Testis (tissue), 3 donors: ENCODE measurements around the gene BST2. TPM values are rescaled to one million over a fixed set of nuclear protein-coding genes. Genes with fewer than 3 reads are reported as not detected.
"Not testable (repeated sequence)": the region's sequence is repeated elsewhere in the genome, so short reads cannot be mapped to it uniquely, and the experiment has no call there.

Experiments
- DNase-seq: peaks from one replicate; pipeline ENCODE4 v3.0.0-alpha.2; 2019
- H3K27ac ChIP-seq, 2 donors: fragments of 200-600 bp; sonication (generic); one replicate each; pipeline ENCODE4 v1.5.1; 2019
- H3K27me3 ChIP-seq: fragments of 200-600 bp; sonication (generic); one replicate; pipeline ENCODE4 v1.5.1; 2019
- H3K36me3 ChIP-seq: fragments of 200-600 bp; sonication (generic); one replicate; pipeline ENCODE4 v1.5.1; 2017; ENCODE audit warnings: low read depth; ENCODE audit errors: missing control alignments
- H3K4me1 ChIP-seq: fragments of 200-600 bp; sonication (generic); one replicate; pipeline ENCODE4 v1.5.1; 2019
- H3K4me3 ChIP-seq, 2 donors: fragments of 200-600 bp; sonication (generic); one replicate each; pipeline ENCODE4 v1.5.1; 2017 to 2019
- H3K9me3 ChIP-seq: fragments of 200-600 bp; sonication (generic); one replicate; pipeline ENCODE4 v1.5.1; 2017
- CTCF ChIP-seq, 3 experiments: fragments of 450-650 bp in 2 of 3; fragments of 200-600 bp in 1 of 3; sonication (generic) in 1 of 3; IDR thresholded peaks; one replicate each; pipeline ENCODE4 v1.5.1; 2016 to 2019; ENCODE audit warnings: antibody characterized with exemption in 3 of 3, mild to moderate bottlenecking in 2 of 3, moderate library complexity in 1 of 3
- POLR2A ChIP-seq: fragments of 450-650 bp; IDR thresholded peaks from one replicate; pipeline ENCODE4 v1.6.1; 2017; ENCODE audit warnings: antibody characterized with exemption, mild to moderate bottlenecking, moderate library complexity
- WGBS, 2 donors: methylation state at CpG; one replicate each; pipeline ENCODE4 v1.1.5; 2018; 5-methylcytosine and 5-hydroxymethylcytosine counted together
- intact Hi-C: fragments of 100-400 bp; cut with DNase I; formaldehyde crosslinking; loops from one replicate; pipeline ENCODE4 v1.15.1; 2023; ENCODE audit warnings: low total_unique reads
- polyA plus RNA-seq: library from polyadenylated mRNA; stranded (reverse); fragments of 350-450 nt; fragmentation: Illumina TruSeq; extraction: RNeasy Lipid Tissue Mini Kit (QIAGEN cat#74804); gene quantifications from one replicate; pipeline ENCODE4 v1.2.3, GENCODE V29; 2014; ENCODE audit warnings: low read depth, low replicate concordance; ENCODE audit not compliant: insufficient read depth
- total RNA-seq, 2 donors: library from RNA; depleted of rRNA; stranded (reverse); fragments of >200 nt; gene quantifications; one replicate each; pipeline ENCODE4 v1.2.3, GENCODE V29; 2016

BST2 gene
- total and polyA plus RNA-seq, 3 donors from 2014 or later = 37.4 to 71.4 (median 64.4) TPM

GRCh38 chr19:17376935-17377600 is 28.4 kb downstream of the BST2 start, which contains the start of gene PLVAP:
Gene PLVAP, minus strand, starts transcription at chr19:17377342. Its CDS starts 54 bp downstream, at chr19:17377288.
- no peak for DNase-seq
- no peak for TF ChIP-seq POLR2A
- TF ChIP-seq CTCF (IDR thresholded peaks at IDR 0.05) = no peak
- Histone ChIP-seq H3K4me1 (no peaks in the 10 kb centered on the region), H3K9me3 (no peaks in the 10 kb centered on the region), H3K4me3 (no peak within 1 kb of the TSS), H3K27ac (no peak within 1 kb of the TSS), H3K36me3 (no peaks in the 10 kb centered on the region), H3K27me3 (no peaks in the 10 kb centered on the region)
- intact Hi-C loops = no loop called here
- WGBS, 2 donors = 69 to 75% methylated on average over 38 to 39 of the region's 39 CpGs

GRCh38 chr19:17370026-17370587 is 35.3 kb downstream of the BST2 start:
- intact Hi-C loops = no loop called here
- TF ChIP-seq POLR2A (no peak), CTCF (IDR thresholded peaks at IDR 0.05) (no peak)
- Histone ChIP-seq H3K9me3 (no peaks in the 10 kb centered on the region), H3K27me3 (no peaks in the 10 kb centered on the region), H3K4me3 (no peak overlapping the region), H3K27ac (no peak overlapping the region), H3K4me1 (no peaks in the 10 kb centered on the region), H3K36me3 (no peaks in the 10 kb centered on the region)
- 39 to 53% methylated on average over 8 of the region's 8 CpGs for WGBS, 2 donors
- DNase-seq = peak; percentile 41

GRCh38 chr19:17365361-17365760 is 40.1 kb downstream of the BST2 start:
- no peaks in the 10 kb centered on the region for H3K9me3 ChIP-seq
- no peak overlapping the region for H3K4me3 ChIP-seq
- H3K27ac ChIP-seq = no peak overlapping the region
- no peaks in the 10 kb centered on the region for H3K27me3 ChIP-seq
- no peaks in the 10 kb centered on the region for H3K36me3 ChIP-seq
- TF ChIP-seq POLR2A = no peak
- no peak for TF ChIP-seq CTCF (IDR thresholded peaks at IDR 0.05)
- DNase-seq = no peak
- 96 to 97% methylated on average over 15 to 22 of the region's 22 CpGs for WGBS, 2 donors
- H3K4me1 ChIP-seq = no peaks in the 10 kb centered on the region
- intact Hi-C loops = no loop called here

- H3K27ac ChIP-seq, intact Hi-C loops, H3K4me3 ChIP-seq, DNase-seq, H3K27me3 ChIP-seq, H3K9me3 ChIP-seq, H3K36me3 ChIP-seq, H3K4me1 ChIP-seq: not testable (repeated sequence)
- WGBS, 2 donors = 89 to 90% methylated on average over 20 of the region's 20 CpGs
Measured at GRCh38 chr19:17363852-17364605, 41.4 kb downstream of the BST2 start.
